HL-60 (cell line): ENCODE measurements around the gene ANGPTL5.

ENCODE experiments used
- POLR2AphosphoS5 ChIP-seq: IDR thresholded peaks from 2 replicates; pipeline ENCODE4 v1.6.1; 2012; ENCODE audit warnings: low read depth
- REST ChIP-seq: IDR thresholded peaks from 2 replicates; pipeline ENCODE4 v1.6.1; 2012; ENCODE audit warnings: low read depth; ENCODE audit not compliant: insufficient replicate concordance
- SPI1 ChIP-seq: IDR thresholded peaks from 2 replicates; pipeline ENCODE4 v1.6.1; 2012; ENCODE audit warnings: low read depth, mild to moderate bottlenecking, borderline replicate concordance
- TF ChIP-seq, protein P1 (sequence below): IDR thresholded peaks from one replicate; pipeline ENCODE4 v1.5.1; 2011; ENCODE audit warnings: low read length, control low read depth, inconsistent platforms; ENCODE audit not compliant: insufficient read depth

DNA sequence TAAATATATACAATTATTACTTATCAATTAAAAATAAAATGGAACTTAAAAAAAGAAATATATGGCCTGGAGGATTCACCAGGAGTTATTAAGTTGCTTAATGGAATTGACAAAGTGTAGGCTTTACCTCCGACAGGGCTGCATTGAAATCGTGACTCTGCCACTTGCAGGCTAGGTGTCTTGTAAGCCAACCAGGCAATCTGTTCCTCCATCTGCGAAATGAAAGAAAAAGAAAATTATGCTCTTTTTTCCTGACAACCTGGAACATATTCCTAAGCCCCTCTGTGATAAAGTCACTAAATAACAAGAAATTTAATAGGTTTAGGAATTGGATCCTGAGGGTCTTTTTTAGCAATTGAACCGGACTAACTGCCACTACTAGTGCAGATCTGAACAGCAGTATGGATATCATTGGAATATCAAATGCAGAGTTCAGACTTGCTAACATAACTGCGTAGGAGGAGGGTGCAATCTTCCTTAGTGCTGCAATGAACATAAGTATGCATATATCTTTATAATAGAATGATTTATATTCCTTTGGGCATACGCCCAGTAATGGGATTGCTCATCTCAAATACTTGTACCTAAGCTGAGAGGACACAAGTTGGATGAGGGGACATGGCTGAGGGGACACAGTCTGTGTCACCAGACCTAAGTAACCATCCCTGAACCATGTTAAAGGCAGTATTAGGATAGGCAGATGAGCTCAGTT is 44.0 kb downstream of the ANGPTL5 start:
- TF ChIP-seq, protein P1, sequence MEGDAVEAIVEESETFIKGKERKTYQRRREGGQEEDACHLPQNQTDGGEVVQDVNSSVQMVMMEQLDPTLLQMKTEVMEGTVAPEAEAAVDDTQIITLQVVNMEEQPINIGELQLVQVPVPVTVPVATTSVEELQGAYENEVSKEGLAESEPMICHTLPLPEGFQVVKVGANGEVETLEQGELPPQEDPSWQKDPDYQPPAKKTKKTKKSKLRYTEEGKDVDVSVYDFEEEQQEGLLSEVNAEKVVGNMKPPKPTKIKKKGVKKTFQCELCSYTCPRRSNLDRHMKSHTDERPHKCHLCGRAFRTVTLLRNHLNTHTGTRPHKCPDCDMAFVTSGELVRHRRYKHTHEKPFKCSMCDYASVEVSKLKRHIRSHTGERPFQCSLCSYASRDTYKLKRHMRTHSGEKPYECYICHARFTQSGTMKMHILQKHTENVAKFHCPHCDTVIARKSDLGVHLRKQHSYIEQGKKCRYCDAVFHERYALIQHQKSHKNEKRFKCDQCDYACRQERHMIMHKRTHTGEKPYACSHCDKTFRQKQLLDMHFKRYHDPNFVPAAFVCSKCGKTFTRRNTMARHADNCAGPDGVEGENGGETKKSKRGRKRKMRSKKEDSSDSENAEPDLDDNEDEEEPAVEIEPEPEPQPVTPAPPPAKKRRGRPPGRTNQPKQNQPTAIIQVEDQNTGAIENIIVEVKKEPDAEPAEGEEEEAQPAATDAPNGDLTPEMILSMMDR = no peak
- TF ChIP-seq POLR2AphosphoS5 = no peak
- TF ChIP-seq SPI1 = no peak
- TF ChIP-seq REST = no peak
